GM12892 (cell line): ENCODE measurements around the gene CRYBA4.

ENCODE experiments used
- POLR2A ChIP-seq: IDR thresholded peaks from 2 replicates; pipeline ENCODE4 v1.6.1; 2011; ENCODE audit warnings: low read depth, low read length, control low read depth
- POLR2AphosphoS5 ChIP-seq: IDR thresholded peaks from 2 replicates; pipeline ENCODE4 v1.6.1; 2011; ENCODE audit warnings: low read depth, low read length, control low read depth
- TAF1 ChIP-seq: IDR thresholded peaks from 2 replicates; pipeline ENCODE4 v1.6.1; 2011; ENCODE audit warnings: low read depth, mild to moderate bottlenecking, control low read depth, low read length, borderline replicate concordance

DNA sequence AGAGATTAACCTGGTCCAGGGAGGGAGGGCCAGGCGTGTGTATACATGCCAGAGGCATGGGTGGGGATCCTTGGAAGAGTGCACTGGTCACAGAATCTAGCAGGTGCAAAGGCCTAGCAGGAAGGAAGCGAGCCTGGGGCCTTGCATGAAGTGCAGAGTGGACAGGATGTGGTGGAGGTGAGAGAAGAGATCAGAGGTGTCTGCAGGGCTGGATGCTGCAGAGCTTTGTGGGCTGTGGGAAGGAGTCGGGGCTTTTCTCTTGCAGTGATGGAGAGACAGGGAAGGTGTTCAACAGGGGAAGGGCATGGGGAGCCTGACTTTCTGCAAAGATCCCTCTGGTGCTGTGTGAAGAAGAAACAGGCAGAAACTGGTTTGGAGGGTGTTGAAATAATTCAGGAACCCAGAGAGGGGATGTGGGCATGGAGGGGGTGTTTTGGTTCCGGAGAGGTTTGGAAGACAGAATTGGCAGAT lies 29.3 kb upstream of the CRYBA4 start:
- TF ChIP-seq POLR2AphosphoS5 (peak; percentile 52; the same call in 1 of the 2 replicates), POLR2A (peak; percentile 50), TAF1 (0 out of 2 replicates have a peak, but pooled peaks have one; percentile 41)
